IPS DF 4.7 (cell line): ENCODE results near the gene TRIM65.

Experiments
- DNase-seq: peaks from one replicate; pipeline ENCODE4 v3.0.0-alpha.2; 2013; ENCODE audit warnings: low spot score; ENCODE audit errors: extremely low read depth

Gene TRIM65

GRCh38 chr17:75896415-75897159 is at the start of gene TRIM65:
TRIM65 (minus strand) TSS chr17:75896951; CDS start chr17:75896937, 14 bp downstream.
- DNase-seq = no peak

- DNase-seq = no peak
These were observed 48.5 kb upstream of the TRIM65 start for GRCh38 chr17:75945211-75945610.

DNA sequence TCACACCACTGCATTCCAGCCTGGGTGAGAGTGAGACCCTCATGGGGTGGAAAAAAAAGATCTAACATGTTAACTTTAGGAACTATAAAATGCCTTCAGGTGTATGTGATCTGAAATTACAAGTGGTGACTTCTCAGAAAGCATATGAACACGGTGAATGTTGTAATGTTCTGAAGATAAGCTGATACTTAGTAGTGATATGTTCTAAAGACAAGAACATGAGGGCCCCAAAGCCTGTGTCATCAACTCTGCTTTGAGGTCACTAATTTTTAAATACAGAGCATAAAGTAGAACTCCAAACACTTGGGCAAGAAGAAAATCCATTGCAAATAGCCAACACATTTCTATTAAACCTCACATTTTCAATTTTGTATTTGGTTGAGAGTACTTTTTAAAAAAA is 46.7 kb upstream of the TRIM65 start:
- DNase-seq = no peak

- DNase-seq = no peak
These were observed 45.7 kb upstream of the TRIM65 start for GRCh38 chr17:75942473-75942872.

- DNase-seq = no peak
These were observed 44.7 kb upstream of the TRIM65 start for GRCh38 chr17:75941442-75941819.

GRCh38 chr17:75940727-75941441 is 44.1 kb upstream of the TRIM65 start, which contains the start of gene FBF1:
FBF1 (minus strand) TSS chr17:75941042; CDS start chr17:75938149, 2,893 bp downstream.
- peak; percentile 51 for DNase-seq

GRCh38 chr17:75937652-75938051 is 40.9 kb upstream of the TRIM65 start:
- no peak for DNase-seq

- no peak for DNase-seq
These were observed 37.1 kb upstream of the TRIM65 start for GRCh38 chr17:75933808-75934207.

DNA sequence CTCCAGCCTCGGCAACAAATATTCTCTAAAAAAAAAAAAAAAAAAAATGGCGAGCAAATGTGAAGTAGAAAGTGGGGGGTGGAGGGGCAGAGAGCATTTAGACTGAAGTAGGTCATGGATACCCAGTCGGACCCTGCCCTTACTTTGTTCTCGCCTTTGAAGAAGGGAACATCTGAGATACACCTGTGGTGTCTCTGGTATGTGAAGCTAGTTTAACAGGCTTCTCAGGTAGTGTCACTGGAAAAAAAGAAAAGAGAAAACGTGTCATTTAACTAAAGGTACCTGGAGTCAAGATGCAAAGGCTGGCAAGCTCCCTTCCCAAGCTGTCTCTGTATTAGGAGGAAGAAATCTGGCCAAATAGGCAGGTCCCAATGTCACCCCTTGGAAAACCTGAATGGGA is 36.1 kb upstream of the TRIM65 start:
- DNase-seq = no peak

DNA sequence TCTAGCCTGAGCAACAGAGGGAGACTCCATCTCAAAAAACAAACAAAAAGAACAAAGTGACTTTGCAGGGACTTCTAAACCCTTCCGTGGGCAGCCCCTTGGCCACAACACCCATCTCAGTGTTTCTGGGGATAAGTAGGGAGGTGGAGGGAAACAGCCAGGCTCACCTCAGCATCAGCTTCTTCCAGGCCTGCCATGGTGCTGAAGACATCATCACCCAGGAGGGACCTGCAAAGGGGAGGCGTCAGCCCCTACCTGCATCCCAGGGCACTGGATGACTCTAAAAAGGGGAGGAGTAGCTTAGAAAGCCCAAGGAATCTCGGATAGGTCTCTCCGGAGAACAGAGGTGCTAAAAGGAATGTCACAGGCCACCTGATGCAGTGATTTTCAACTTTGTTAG is 34.3 kb upstream of the TRIM65 start:
- no peak for DNase-seq

- no peak for DNase-seq
These were observed 30.7 kb upstream of the TRIM65 start for GRCh38 chr17:75927286-75927922.

DNA sequence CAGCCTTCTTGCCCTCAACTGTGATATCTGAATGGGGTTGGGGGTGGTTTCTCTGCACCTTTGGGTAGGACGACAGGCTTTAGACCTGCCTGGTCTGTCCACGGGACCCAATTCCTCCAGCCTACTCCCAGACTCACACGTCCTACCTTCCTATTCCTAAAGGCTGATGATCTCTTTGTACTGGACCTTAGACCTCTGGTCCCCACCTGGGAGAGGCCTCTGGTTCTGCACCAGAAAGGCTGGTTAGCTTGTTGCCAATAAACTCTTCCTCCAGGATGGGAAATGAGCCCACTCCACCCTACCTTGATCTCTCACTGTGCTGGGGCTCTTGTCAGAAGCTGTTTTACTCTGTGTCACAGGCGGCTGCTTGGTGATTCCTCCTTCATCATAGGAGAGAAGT is 29.7 kb upstream of the TRIM65 start:
- no peak for DNase-seq

DNA sequence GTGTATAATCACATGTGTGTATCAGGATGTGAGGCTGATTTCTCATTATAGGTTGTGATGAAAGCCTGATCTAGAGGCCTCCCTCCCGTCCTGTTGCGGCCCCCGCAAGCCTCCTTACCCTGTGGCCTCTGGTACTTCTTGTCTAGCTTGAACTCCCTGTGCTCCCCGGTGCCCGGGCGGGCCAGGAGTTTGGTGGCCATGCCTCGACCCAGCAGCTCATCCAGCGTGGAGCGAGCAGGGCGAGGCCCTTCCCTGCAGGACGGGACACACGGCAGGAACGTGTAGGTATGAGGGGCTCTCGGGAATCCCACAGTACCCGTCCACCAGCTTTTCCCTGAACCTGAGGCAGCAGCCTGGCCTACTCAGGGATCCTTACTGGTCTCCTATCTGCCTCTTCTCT is 29.2 kb upstream of the TRIM65 start:
- DNase-seq = no peak

GRCh38 chr17:75925103-75925502 is 28.4 kb upstream of the TRIM65 start:
- DNase-seq = no peak

DNA sequence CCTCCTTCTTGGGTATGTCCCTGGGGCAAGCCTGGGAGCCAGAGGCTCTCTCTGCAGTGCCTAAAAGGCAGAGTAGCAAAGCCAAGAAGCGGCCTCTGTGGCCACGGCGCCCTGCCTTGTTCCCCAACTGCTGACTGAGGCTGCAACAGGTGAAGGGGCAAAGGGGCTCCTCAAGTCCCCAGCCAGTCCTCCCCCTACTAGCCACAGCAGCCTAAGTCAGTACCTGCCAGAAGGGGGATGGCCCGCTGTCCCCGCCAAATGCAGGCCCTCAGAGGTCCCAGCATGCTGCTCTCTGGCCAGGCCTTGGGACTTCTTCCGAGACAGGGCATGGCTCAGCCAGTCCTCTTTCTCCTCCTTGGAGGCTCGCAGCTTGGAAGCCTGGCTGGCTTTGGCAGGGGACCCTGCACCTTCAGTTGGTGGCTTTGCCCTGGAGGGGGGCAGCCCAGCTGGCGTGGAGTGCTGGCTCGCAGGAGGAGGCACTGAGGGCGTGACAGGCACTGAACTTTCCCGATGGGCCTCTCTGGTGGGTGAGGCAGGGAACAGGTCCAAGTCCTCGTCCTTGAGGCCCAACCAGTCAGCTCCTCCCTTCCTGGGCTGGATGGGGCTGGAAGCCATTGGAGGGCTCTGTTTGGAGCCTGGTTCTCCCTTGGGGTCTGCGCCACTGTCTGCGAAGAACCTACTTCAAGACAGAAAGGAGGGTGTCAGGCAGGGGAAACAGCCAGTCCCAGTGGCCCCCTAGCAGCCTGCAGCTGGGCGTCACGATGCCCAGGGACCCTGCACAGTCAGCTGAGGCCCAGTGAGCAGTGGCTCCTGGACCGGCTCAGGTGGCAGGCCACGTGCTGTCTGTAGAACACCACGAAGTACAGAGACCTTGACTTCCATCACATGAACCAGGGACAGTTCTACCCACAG is 26.5 kb upstream of the TRIM65 start:
- no peak for DNase-seq

- no peak for DNase-seq
These were observed 25.6 kb upstream of the TRIM65 start for GRCh38 chr17:75922173-75922961.

- DNase-seq = no peak
These were observed 24.8 kb upstream of the TRIM65 start for GRCh38 chr17:75921596-75921995.

DNA sequence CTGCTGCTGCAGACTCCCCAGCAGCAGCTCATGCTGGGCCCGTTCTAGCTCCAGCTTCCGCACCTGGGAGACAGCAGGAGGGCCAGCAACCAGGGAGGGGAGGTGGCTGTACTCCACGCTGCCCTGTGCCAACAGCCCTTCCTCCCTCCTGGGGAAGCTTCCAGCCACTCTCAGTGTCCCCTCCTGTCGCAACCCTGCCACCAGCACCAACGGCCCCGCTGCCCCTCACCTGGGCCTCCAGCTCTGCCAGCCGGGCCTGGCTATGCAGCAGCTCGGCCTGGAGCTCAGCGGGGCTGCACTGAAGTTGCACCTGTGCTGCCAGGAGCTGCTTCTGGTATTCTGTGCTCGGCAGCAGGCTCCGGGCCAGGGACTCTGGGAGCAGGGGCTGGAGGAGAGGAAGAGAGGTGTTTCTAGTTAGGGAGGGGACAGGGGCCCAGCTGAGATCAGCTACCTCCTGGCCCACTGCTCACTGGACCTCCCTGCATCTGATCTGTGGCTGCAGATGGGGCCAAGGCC is 23.4 kb upstream of the TRIM65 start:
- DNase-seq = no peak

- DNase-seq = no peak
These were observed 22.9 kb upstream of the TRIM65 start for GRCh38 chr17:75919611-75920010.

- DNase-seq = no peak
These were observed 21.2 kb upstream of the TRIM65 start for GRCh38 chr17:75917917-75918445.
